ENCODE results near the gene ARHGAP22.

Gene ARHGAP22

GRCh38 chr10:48606530-48607355 lies 1.9 kb upstream of the ARHGAP22 start:
- DNase-seq = peak; percentile 91 to 98 (median 97)

GRCh38 chr10:48605786-48606529 lies 1.1 kb upstream of the ARHGAP22 start:
- peak; percentile 44 to 58 (median 53) for DNase-seq

- DNase-seq = peak; percentile 67 to 73 (median 68)
These were observed 558 bp downstream of the ARHGAP22 start for GRCh38 chr10:48604039-48604990.

GRCh38 chr10:48603421-48604038 lies 1.3 kb downstream of the ARHGAP22 start:
- peak in 1 of 3 donors; percentile 28 for DNase-seq

GRCh38 chr10:48602401-48603135 lies 2.3 kb downstream of the ARHGAP22 start:
- DNase-seq = no peak

- DNase-seq = no peak
These were observed 3.1 kb downstream of the ARHGAP22 start for GRCh38 chr10:48601789-48602188.

GRCh38 chr10:48600645-48601505 lies 4.0 kb downstream of the ARHGAP22 start:
- no peak for DNase-seq

GRCh38 chr10:48599830-48600134 lies 5.1 kb downstream of the ARHGAP22 start:
- DNase-seq = no peak

- DNase-seq = no peak
These were observed 5.7 kb downstream of the ARHGAP22 start for GRCh38 chr10:48598936-48599829.

- no peak for DNase-seq
These were observed 6.5 kb downstream of the ARHGAP22 start for GRCh38 chr10:48598243-48598935.

GRCh38 chr10:48595539-48595932 lies 9.3 kb downstream of the ARHGAP22 start:
- no peak for DNase-seq

GRCh38 chr10:48594803-48595538 lies 9.9 kb downstream of the ARHGAP22 start:
- DNase-seq = no peak

- no peak for DNase-seq
These were observed 10.5 kb downstream of the ARHGAP22 start for GRCh38 chr10:48594371-48594770.

- no peak for DNase-seq
These were observed 12.5 kb downstream of the ARHGAP22 start for GRCh38 chr10:48592346-48592745.

GRCh38 chr10:48590945-48591344 lies 13.9 kb downstream of the ARHGAP22 start:
- no peak for DNase-seq

- DNase-seq = no peak
These were observed 15.6 kb downstream of the ARHGAP22 start for GRCh38 chr10:48589266-48589665.

- no peak for DNase-seq
These were observed 17.1 kb downstream of the ARHGAP22 start for GRCh38 chr10:48587819-48588218.

GRCh38 chr10:48587101-48587500 lies 17.8 kb downstream of the ARHGAP22 start:
- DNase-seq = no peak
